GM18502 (cell line): ENCODE measurements around the gene GRIK4.

Experiments used
- ATAC-seq: cut with Tn5 transposase; IDR thresholded peaks from one replicate; pipeline ENCODE4 v1.9.1; 2021; ENCODE audit warnings: mild to moderate bottlenecking; ENCODE audit not compliant: unreplicated experiment, poor library complexity

Gene GRIK4

GRCh38 chr11:120854988-120855387 is 343.4 kb downstream of the GRIK4 start:
- no peak for ATAC-seq

DNA sequence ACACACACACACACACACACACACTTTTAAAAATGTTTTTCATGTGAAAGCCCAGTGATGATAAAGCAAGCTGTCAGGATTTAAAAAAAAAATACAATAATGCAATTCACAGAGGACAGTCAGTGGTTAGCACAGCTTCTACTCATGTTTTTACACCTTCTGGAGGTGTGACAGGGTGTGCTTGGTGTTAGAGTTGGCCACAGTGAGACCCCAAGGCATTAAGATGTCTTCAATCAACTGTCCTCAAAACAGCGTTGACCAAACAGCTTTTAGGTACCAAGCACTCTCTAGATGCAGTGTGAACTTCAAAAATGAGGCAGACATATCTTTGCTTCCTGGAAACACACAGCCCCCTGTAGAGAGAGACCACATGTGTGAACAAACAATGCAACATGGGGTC is 346.0 kb downstream of the GRIK4 start:
- ATAC-seq: no peak

GRCh38 chr11:120858740-120859139 is 347.2 kb downstream of the GRIK4 start:
- ATAC-seq: no peak

GRCh38 chr11:120859552-120860295 is 348.2 kb downstream of the GRIK4 start:
- ATAC-seq: no peak

- ATAC-seq: no peak
These were observed 351.8 kb downstream of the GRIK4 start for GRCh38 chr11:120863359-120863758.

GRCh38 chr11:120867024-120867423 is 355.5 kb downstream of the GRIK4 start:
- ATAC-seq: no peak

DNA sequence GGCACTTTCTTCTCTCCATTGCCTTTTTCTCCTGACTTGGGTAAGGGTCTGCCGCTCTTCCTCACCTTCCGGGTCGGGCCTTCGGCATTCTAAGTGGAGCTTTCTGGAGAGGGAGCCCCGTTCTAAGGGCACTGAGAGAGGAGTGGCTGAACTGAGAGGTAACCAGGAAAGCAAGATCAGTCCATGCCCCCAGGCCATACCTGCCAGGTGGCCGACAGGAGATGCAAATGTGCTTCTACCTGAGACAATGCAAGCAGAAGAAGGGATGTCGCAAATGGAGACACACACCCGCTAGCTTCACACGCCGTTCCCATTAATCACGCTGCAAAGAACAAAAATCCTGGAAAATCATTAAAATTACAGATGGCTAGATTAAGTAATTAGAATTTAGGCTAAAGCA is 356.0 kb downstream of the GRIK4 start:
- ATAC-seq: no peak

- no peak for ATAC-seq
These were observed 356.4 kb downstream of the GRIK4 start for GRCh38 chr11:120867988-120868387.

DNA sequence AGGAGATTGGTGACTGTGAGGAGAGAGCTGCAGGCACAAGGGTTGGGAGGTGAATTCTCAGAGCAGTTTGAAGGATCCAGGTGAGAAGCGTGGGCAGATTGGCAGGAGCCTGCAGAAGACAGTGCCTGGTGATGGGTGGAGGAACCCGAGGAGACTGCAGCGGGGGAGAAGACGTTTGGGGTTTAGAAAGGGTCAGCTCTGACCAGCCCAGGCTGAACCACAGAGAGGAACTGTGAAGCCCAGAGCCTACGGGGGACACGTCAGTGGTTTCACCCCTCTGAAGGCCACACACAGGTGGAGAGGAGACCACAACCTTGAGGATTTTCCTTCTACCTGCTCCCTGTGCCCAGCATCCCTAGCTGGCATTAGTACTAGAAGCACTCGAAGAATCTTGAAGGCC is 357.5 kb downstream of the GRIK4 start:
- no peak for ATAC-seq

GRCh38 chr11:120869516-120870011 is 358.0 kb downstream of the GRIK4 start:
- ATAC-seq: no peak

- no peak for ATAC-seq
These were observed 359.6 kb downstream of the GRIK4 start for GRCh38 chr11:120871194-120871593.

- no peak for ATAC-seq
These were observed 360.4 kb downstream of the GRIK4 start for GRCh38 chr11:120871924-120872323.

DNA sequence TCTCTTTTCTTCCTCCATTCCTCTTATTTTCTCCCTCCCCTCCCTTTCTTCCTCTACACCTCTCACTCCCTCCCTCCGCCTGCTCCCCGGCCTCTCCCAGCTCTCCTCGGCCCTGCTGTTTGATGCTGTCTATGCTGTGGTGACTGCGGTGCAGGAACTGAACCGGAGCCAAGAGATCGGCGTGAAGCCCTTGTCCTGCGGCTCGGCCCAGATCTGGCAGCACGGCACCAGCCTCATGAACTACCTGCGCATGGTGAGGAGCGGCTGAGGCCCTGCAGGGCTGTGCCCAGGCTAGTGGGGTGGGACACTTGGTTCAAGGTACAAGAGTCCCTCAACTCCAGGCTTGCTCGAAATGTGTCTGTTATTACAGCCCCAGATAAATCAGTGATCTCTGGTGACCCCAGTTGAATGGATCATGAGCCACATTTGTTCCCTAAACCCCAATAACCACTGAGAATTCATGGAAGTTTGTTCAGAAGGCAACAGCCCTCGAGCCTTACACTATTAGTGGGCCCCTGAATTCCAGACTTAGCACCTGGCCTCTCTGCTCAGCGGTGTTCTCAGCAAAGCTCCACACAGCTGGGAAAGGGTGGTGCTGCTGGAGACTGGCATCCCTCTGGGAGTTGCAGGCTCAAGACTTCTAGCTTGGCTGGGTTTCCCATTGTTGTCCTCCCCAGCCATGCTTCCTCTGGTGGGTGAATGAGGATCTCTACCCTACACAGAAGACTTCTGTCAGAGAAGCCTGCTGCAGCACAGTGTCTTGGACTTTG is 362.6 kb downstream of the GRIK4 start:
- no peak for ATAC-seq

DNA sequence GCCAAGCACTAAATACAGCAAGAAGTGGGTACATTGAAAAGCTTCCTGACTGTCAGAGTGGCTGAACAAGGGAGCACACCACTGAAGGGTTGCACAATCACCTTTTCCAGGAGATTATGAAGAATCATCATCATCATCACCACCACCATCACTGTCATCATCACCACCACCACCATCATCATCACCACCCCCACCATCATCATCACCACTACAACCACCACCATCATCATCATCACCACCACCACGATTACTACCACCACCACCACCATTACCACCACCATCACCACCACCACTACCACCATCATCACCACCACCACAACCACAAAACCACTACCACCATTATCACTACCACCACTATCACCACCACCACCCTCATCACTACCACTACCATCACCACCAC is 364.4 kb downstream of the GRIK4 start:
- ATAC-seq: no peak

- no peak for ATAC-seq
These were observed 366.3 kb downstream of the GRIK4 start for GRCh38 chr11:120877746-120878365.

DNA sequence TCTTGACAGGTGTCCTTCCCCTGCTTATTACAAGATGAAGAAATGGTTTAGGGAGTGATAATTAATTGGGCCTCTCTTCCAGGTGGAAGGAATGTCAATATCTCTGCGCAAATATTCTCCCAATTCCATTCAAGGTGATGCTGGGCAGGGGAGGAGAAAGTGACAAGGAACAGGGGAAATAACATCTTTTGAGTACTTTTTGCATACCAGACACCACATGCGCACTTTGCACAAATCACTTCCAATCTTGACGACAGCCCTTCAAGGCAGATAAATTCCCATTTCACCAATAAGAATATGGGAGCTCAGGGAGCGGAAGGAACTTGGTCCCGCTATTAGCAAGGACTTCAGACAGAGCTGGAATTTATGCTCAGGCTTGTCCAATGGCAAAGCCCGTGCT is 367.2 kb downstream of the GRIK4 start:
- ATAC-seq: no peak

DNA sequence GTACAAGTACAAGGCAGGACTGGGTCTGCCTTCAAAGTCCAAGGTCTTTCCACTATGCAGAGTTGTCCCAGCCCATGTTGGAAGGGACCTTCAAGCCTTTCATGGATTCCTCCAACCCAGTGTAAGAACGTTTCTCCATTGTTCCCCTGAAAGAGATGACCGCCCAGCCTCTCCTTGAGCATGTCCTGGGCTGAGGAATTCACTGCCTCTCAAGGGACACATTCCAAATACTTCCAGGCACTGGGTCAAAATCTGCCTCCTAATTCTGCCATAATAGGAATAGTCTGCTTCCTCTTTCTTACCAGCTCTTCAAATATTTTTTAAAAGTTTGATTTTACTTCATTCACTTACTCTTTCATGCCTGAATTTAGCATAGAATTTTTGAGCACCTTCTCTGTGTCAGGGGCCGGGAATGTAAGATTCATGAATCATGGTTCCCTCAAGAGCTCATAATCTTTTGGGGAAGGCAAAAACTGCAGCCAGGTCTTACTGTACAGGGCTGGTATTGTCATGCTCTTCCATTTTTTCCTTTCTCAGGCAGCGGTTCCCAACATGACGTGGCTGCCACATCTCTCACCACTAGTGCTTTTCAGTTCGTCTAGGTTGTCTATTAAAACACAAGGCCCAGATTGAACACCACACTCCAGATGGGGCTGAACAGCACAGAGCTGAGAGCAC is 369.1 kb downstream of the GRIK4 start:
- ATAC-seq: no peak

DNA sequence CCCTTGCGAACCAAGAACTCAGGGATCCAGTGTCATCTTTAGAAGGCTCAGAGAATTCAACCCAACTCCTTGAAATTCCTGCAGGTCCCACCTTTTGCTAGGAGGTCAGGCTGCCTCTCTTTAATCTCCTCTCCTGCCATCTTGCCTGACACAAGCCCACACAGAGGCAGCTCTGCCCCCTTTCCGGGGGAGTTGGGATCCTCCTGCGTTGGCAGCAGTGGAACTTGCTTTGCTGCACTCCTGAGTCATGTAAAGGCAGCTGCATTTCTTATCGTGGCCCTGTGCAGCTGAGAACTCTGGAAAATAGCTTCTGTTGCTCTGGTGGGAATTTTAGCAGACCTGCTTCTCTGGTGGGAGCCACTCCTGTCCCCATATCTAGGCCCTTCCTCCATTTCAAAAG is 370.0 kb downstream of the GRIK4 start:
- no peak for ATAC-seq

DNA sequence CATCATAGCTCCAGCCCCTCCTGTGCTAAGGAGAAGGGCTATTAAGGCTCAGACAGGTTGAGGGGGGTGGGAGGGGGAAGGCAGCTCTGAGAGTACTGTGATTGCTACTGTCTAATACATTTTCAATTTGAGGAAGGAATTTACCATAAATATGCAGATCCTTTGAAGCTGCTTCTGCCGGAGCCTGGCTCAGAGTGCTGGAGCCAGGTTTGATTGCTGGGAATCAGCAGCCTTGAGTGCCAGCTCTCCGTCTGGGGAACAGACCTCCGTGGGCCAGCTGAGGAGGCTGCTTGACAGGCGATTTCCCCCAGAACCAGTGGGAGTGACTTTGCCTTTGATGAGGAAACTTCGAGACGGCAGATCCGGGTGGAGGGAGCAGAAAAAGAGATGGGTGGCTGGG is 370.6 kb downstream of the GRIK4 start:
- ATAC-seq: no peak

DNA sequence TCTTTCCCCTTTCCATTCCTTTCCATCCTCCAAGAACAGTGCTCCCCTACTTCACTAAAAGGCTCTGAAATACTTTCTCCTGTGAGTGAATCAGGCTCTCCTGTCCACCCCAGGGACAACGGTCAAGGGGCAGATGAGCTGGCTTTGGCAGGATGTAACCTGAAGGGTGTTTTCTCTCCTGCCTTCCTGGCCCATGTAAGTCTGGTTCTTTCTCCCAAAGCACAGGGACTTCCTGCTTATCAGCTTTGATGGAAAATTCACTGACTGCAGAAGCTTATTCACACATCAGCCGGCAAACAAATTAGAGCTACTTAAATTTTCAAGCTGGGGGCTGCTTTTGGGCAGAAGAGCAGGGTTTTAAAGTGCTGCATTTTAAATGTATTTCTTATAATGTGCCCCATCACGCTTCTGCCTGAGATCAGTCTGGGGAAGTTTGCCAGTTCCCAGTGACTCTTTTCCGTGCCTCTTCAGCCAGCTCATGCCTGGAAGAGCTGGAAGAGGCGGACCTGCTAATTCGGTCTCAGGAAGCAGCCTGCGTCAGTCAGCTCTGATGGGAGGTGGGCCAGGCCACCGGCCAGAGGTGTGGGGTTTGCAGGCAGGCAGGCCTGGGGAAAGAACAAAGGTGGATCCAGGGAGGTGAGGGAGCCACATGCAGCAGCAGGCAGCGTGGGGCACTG is 372.0 kb downstream of the GRIK4 start:
- ATAC-seq: no peak
